ENCODE data around the gene SUN1. TPM values are rescaled to one million over a fixed set of nuclear protein-coding genes. Genes with fewer than 3 reads are reported as not detected.

SUN1 gene
- polyA plus RNA-seq, 1 of the 3 experiments (the other 2 are of a cell fraction) = 369 TPM

DNA sequence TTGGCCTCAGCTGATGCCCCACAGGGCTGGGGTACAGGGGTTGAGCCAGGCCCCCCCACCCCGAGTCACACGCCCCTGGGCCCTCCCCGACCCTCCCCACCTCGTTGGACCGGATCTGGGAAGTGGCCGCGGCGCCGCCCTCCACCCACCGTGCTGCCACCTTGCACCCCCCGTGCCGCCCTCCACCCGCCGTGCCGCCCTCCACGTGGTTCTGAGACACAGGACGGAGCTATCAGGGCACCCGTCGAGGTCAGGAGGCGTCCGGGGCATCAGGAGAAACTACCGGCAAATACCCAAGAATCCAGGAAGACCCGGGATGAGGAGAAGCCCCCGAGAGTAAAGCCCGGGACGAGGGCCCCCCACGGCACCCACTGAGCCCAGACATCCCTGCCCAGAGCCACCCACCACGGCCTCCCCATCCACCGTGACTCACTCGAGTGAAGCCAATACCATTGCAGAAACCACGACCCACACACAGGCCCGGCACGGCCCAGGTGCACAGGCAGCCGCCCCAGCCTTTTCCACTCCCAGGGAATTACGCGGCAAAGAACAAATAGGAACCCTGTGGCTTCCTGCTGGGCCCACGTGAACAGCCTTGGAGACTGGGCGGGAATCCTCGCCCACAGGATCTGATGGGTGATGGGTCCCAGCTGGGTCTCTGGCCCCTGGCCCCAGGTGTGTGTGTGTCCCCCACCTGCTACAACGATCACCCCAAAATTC, 88.2 kb downstream of the SUN1 start (continued):
- TF ChIP-seq, protein P1, sequence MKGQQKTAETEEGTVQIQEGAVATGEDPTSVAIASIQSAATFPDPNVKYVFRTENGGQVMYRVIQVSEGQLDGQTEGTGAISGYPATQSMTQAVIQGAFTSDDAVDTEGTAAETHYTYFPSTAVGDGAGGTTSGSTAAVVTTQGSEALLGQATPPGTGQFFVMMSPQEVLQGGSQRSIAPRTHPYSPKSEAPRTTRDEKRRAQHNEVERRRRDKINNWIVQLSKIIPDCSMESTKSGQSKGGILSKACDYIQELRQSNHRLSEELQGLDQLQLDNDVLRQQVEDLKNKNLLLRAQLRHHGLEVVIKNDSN (IDR thresholded peaks at IDR 0.05; ENCODE audit: borderline replicate concordance, low read depth) = no peak
- TF ChIP-seq GABPA (IDR thresholded peaks at IDR 0.05; ENCODE audit: low read depth) (no peak), RCOR1 (IDR thresholded peaks at IDR 0.05; ENCODE audit: low read length) (no peak), TEAD4 (IDR thresholded peaks at IDR 0.05; ENCODE audit: borderline replicate concordance, insufficient read depth) (no peak), POLR2AphosphoS5 (IDR thresholded peaks at IDR 0.05; ENCODE audit: low read depth, low read length) (no peak), FOXM1 (IDR thresholded peaks at IDR 0.05; ENCODE audit: low read depth) (no peak)
- TF ChIP-seq, protein P2, sequence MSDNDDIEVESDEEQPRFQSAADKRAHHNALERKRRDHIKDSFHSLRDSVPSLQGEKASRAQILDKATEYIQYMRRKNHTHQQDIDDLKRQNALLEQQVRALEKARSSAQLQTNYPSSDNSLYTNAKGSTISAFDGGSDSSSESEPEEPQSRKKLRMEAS (IDR thresholded peaks at IDR 0.05; ENCODE audit: low read depth) = no peak

DNA sequence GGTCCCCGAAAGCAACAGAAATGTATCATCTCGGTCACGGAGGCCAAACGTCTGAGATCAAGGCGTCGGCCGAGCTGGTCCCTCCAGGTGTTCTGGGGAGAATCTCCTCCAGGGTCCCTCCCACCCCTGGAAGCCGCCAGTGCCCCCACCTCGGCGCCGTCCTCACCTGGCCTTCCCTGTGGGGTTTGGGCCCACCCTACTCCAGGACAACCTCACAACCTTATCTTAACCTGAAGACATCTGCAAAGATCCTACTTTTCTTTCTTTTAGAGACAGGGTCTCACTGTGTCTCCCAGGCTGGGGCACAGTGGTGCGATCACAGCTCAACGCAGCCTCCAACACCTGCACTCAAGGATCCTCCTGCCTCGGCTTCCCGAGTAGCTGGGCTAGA, 88.8 kb downstream of the SUN1 start:
- ChIA-PET CTCF (interaction anchor here (0.6 to 4.0 kb wide), 2 partner anchors 12 to 446 kb away, joined by 3 to 28 read pairs; no protein-coding TSS in a partner anchor), POLR2A (no interaction called here)
- Histone ChIP-seq H3K27me3 (ENCODE audit: insufficient read depth) (no peaks in the 10 kb centered on the region), H3K9ac (no peak overlapping the region), H3K9me3 (no peaks in the 10 kb centered on the region), H3K79me2 (ENCODE audit: insufficient read depth) (no peaks in the 10 kb centered on the region), H3F3A (replicated peaks; ENCODE audit: insufficient read depth) (peaks cover 3% of the 10 kb centered on the region), H3K4me1 (ENCODE audit: control insufficient read depth in 1 of 2, insufficient read depth in 2 of 2, low read depth in 1 of 2, low read length in 1 of 2) (peaks cover 5 to 9% of the 10 kb centered on the region in 2 experiments; a peak in 2 of 4 replicates), H2AFZ (ENCODE audit: low read depth) (no peak overlapping the region), H3K4me3 (ENCODE audit: low read depth in 2 of 2, low read length in 1 of 2) (no peak overlapping the region), H3K36me3 (replicated peaks in 1 of 2; ENCODE audit: control insufficient read depth in 1 of 2, insufficient read depth in 2 of 2, low read length in 1 of 2) (no peaks in the 10 kb centered on the region), H3K27ac (ENCODE audit: low read depth in 2 of 2, low read length in 1 of 2) (no peak overlapping the region), H4K20me1 (ENCODE audit: insufficient read depth) (no peaks in the 10 kb centered on the region), H3K9me2 (no peaks in the 10 kb centered on the region), H3K4me2 (no peak overlapping the region)
- TF ChIP-seq NRF1 (IDR thresholded peaks at IDR 0.05; ENCODE audit: low read depth, low read length) (no peak), EZH2phosphoT487 (IDR thresholded peaks at IDR 0.05; ENCODE audit: borderline replicate concordance, low read depth) (no peak), POLR2AphosphoS5 (IDR thresholded peaks at IDR 0.05; ENCODE audit: low read depth, low read length) (no peak)
- TF ChIP-seq, protein P2 (IDR thresholded peaks at IDR 0.05; ENCODE audit: low read depth) = no peak
- no peak for DNase-seq
- WGBS (ENCODE audit: low lambda C conversion rate) = 92% methylated on average over 10 of the region's 15 CpGs

DNA sequence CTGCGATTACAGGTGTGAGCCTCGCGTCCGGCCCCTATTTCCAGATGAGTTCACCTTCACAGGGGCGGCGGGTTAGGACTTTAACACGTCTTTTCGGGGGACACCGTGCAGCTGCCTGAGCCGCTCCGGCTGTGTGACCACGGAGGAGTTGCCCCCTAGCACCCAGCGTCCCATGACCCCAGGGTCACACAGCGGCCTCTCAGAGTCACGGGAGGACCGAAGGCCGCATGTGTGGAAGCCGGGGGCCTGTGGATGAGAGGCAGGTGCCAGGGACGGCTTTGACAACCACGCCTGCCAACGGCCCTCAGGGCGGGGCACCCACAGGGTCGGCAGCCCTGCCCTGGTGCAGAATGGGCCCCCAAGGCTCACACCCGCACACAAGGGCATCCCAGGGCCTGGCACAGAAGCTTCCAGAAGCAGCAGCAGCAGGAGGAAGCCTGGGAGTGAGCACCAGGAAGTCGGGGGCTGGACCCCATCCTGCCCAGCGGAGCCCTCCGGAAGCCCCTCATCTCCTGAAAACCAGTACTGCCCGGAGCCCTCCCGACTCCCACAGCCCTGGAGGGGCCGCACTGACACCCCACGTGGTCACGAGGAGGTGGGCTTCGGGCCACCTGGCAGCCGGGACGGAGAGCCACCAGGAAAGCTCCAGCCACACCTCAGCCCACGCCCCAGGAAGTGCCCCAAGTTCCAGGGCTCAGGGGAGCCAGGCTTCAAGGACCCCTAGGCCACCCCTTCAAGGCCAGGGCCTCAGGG, 89.5 kb downstream of the SUN1 start:
- 78% methylated on average over 17 of the region's 36 CpGs for WGBS (ENCODE audit: low lambda C conversion rate)
- TF ChIP-seq TCF12 (IDR thresholded peaks at IDR 0.05) (no peak), TAF1 (IDR thresholded peaks at IDR 0.05; ENCODE audit: borderline replicate concordance, low read depth, low read length) (no peak), EZH2phosphoT487 (IDR thresholded peaks at IDR 0.05; ENCODE audit: borderline replicate concordance, low read depth) (no peak), RXRA (IDR thresholded peaks at IDR 0.05; ENCODE audit: borderline replicate concordance, low read depth) (no peak), GATA2 (CRISPR knock-in tag; IDR thresholded peaks at IDR 0.05) (no peak), CHD2 (IDR thresholded peaks at IDR 0.05; ENCODE audit: low read length, partially characterized antibody) (no peak)
- TF ChIP-seq, protein P3, sequence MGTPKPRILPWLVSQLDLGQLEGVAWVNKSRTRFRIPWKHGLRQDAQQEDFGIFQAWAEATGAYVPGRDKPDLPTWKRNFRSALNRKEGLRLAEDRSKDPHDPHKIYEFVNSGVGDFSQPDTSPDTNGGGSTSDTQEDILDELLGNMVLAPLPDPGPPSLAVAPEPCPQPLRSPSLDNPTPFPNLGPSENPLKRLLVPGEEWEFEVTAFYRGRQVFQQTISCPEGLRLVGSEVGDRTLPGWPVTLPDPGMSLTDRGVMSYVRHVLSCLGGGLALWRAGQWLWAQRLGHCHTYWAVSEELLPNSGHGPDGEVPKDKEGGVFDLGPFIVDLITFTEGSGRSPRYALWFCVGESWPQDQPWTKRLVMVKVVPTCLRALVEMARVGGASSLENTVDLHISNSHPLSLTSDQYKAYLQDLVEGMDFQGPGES (IDR thresholded peaks at IDR 0.05; ENCODE audit: low read depth, low read length) = no peak
- CTCF ChIA-PET = interaction anchor here (0.6 to 4.0 kb wide), 4 partner anchors 12 to 445 kb away, joined by 3 to 28 read pairs (median 4); partner anchors contain the start of gene ADAP1
- H4K20me1 ChIP-seq (ENCODE audit: insufficient read depth) = no peaks in the 10 kb centered on the region
- no peak overlapping the region for H3K4me3 ChIP-seq (ENCODE audit: low read depth in 2 of 2, low read length in 1 of 2)
- H3K9ac ChIP-seq = no peak overlapping the region
- H3K4me1 ChIP-seq (ENCODE audit: control insufficient read depth in 1 of 2, insufficient read depth in 2 of 2, low read depth in 1 of 2, low read length in 1 of 2) = peaks cover 2 to 5% of the 10 kb centered on the region in 2 experiments; a peak in 2 of 4 replicates
- no peaks in the 10 kb centered on the region for H3K9me2 ChIP-seq
- H3K27ac ChIP-seq (ENCODE audit: low read depth in 2 of 2, low read length in 1 of 2) = no peak overlapping the region
- H3F3A ChIP-seq (replicated peaks; ENCODE audit: insufficient read depth) = no peaks in the 10 kb centered on the region
- no peak for DNase-seq
- H3K9me3 ChIP-seq = no peaks in the 10 kb centered on the region
- H3K79me2 ChIP-seq (ENCODE audit: insufficient read depth) = no peaks in the 10 kb centered on the region
- no peaks in the 10 kb centered on the region for H3K36me3 ChIP-seq (replicated peaks in 1 of 2; ENCODE audit: control insufficient read depth in 1 of 2, insufficient read depth in 2 of 2, low read length in 1 of 2)
- H2AFZ ChIP-seq (ENCODE audit: low read depth) = no peak overlapping the region
- no peak overlapping the region for H3K4me2 ChIP-seq
- POLR2A ChIA-PET = no interaction called here
- no peaks in the 10 kb centered on the region for H3K27me3 ChIP-seq (ENCODE audit: insufficient read depth)
